Endothelial cell of umbilical vein (primary cell): ENCODE results near the gene IFITM2.

ENCODE experiments used
- CTCF ChIP-seq, 2 donors: IDR thresholded peaks; 1 replicate in 1 of 2; 2 replicates in 1 of 2; pipeline ENCODE4 v1.5.1; 2011; ENCODE audit warnings: low read length in 2 of 2, mild to moderate bottlenecking in 2 of 2, moderate library complexity in 2 of 2, control low read depth in 1 of 2, inconsistent platforms in 1 of 2, low read depth in 1 of 2; ENCODE audit not compliant: insufficient read depth in 1 of 2; ENCODE audit errors: extremely low read depth in 1 of 2
- POLR2A ChIP-seq: IDR thresholded peaks from 2 replicates; pipeline ENCODE4 v1.6.1; 2012; ENCODE audit warnings: low read depth, mild to moderate bottlenecking, control low read depth, low read length

GRCh38 chr11:287821-288477, 19.7 kb upstream of the IFITM2 start:
- TF ChIP-seq POLR2A: no peak
- TF ChIP-seq CTCF (IDR thresholded peaks at IDR 0.05; ENCODE audit: extremely low read depth in 1 of 2, insufficient read depth in 1 of 2, low read depth in 1 of 2, low read length in 2 of 2): no peak
